ENCODE measurements around the gene GRN.

GRN gene

GRCh38 chr17:44344939-44345453 lies at the start of gene GRN:
Gene GRN, plus strand, starts transcription at chr17:44345302. Its CDS starts 3,863 bp downstream, at chr17:44349165.
- DNase-seq (ENCODE audit: low spot score): peak; percentile 98

- DNase-seq (ENCODE audit: low spot score): peak; percentile 13
These were observed 47.1 kb upstream of the GRN start for GRCh38 chr17:44297975-44298374.

- DNase-seq (ENCODE audit: low spot score): no peak
These were observed 40.5 kb upstream of the GRN start for GRCh38 chr17:44304651-44305050.

GRCh38 chr17:44307387-44308186 lies 37.5 kb upstream of the GRN start:
- peak; percentile 44 for DNase-seq (ENCODE audit: low spot score)

- peak; percentile 79 for DNase-seq (ENCODE audit: low spot score)
These were observed 36.7 kb upstream of the GRN start, which contains the start of gene RUNDC3A for GRCh38 chr17:44308320-44308818. Gene RUNDC3A, plus strand, starts transcription at chr17:44308601. Its CDS starts 232 bp downstream, at chr17:44308833.

- DNase-seq (ENCODE audit: low spot score): no peak
These were observed 36.2 kb upstream of the GRN start for GRCh38 chr17:44308865-44309264.

GRCh38 chr17:44309472-44309871 lies 35.6 kb upstream of the GRN start:
- no peak for DNase-seq (ENCODE audit: low spot score)

GRCh38 chr17:44310188-44310587 lies 34.9 kb upstream of the GRN start:
- DNase-seq (ENCODE audit: low spot score): no peak

- peak; percentile 32 for DNase-seq (ENCODE audit: low spot score)
These were observed 34.3 kb upstream of the GRN start for GRCh38 chr17:44310609-44311376.

- DNase-seq (ENCODE audit: low spot score): no peak
These were observed 33.4 kb upstream of the GRN start for GRCh38 chr17:44311562-44312181.

GRCh38 chr17:44312396-44313104 lies 32.6 kb upstream of the GRN start:
- DNase-seq (ENCODE audit: low spot score): no peak

- no peak for DNase-seq (ENCODE audit: low spot score)
These were observed 31.1 kb upstream of the GRN start for GRCh38 chr17:44314031-44314430.

GRCh38 chr17:44314524-44314868 lies 30.6 kb upstream of the GRN start:
- DNase-seq (ENCODE audit: low spot score): no peak

- DNase-seq (ENCODE audit: low spot score): peak; percentile 71
These were observed 30.0 kb upstream of the GRN start for GRCh38 chr17:44314869-44315661.

- DNase-seq (ENCODE audit: low spot score): no peak
These were observed 29.1 kb upstream of the GRN start for GRCh38 chr17:44315760-44316731.

GRCh38 chr17:44317545-44317944 lies 27.6 kb upstream of the GRN start:
- DNase-seq (ENCODE audit: low spot score): no peak

- no peak for DNase-seq (ENCODE audit: low spot score)
These were observed 26.8 kb upstream of the GRN start for GRCh38 chr17:44318077-44318892.

GRCh38 chr17:44320066-44320465 lies 25.0 kb upstream of the GRN start:
- no peak for DNase-seq (ENCODE audit: low spot score)

Data from kidney tubule cell (primary cell).